ENCODE results near the gene BORCS6. TPM values are rescaled to one million over a fixed set of nuclear protein-coding genes. Genes with fewer than 3 reads are reported as not detected.

Gene BORCS6
- total and polyA plus RNA-seq, 2 of the 4 experiments (the other 2 are of a cell fraction): 2.7 to 3.3 TPM

GRCh38 chr17:8176998-8177731 lies 12.8 kb downstream of the BORCS6 start:
- Histone ChIP-seq H2BK20ac (ENCODE audit: low read depth, low read length) (no peak overlapping the region), H3K36me3 (ENCODE audit: control insufficient read depth, insufficient read depth, low read length) (no peaks in the 10 kb centered on the region), H3K4me1 (ENCODE audit: control insufficient read depth, insufficient read depth, low read length) (peaks cover 12% of the 10 kb centered on the region), H3K9me3 (ENCODE audit: control insufficient read depth, insufficient read depth, low read length) (no peaks in the 10 kb centered on the region), H2AK5ac (ENCODE audit: low read depth, low read length) (peak overlapping the region; percentile 35; the same call in 1 of the 2 replicates), H3K9ac (ENCODE audit: low read depth, low read length) (peak overlapping the region; percentile 88), H4K8ac (ENCODE audit: low read depth in 2 of 2, low read length in 2 of 2) (peak overlapping the region; percentile 98), H3K4ac (ENCODE audit: low read depth, low read length) (peak overlapping the region; percentile 81), H4K91ac (ENCODE audit: insufficient read depth, low read depth, low read length) (peak overlapping the region; percentile 82; the same call in 1 of the 2 replicates), H2BK5ac (ENCODE audit: low read depth, low read length, poor library complexity, severe bottlenecking) (no peak overlapping the region), H3K27me3 (ENCODE audit: control insufficient read depth, insufficient read depth, low read length) (no peaks in the 10 kb centered on the region), H3K27ac (ENCODE audit: insufficient read depth, low read length) (peak overlapping the region; percentile 86; the same call in 1 of the 2 replicates), H4K20me1 (ENCODE audit: insufficient read depth, low read length) (peaks cover 8% of the 10 kb centered on the region; the same call in 1 of the 2 replicates), H3K14ac (replicated peaks; ENCODE audit: low read depth, low read length) (peak overlapping the region; percentile 87; the same call in 1 of the 2 replicates), H3K23ac (ENCODE audit: low read depth, low read length) (peak overlapping the region; percentile 72; the same call in 1 of the 2 replicates), H3K56ac (ENCODE audit: extremely low read depth, insufficient read depth, low read length) (peak overlapping the region; percentile 67; the same call in 1 of the 2 replicates), H3K9me1 (ENCODE audit: insufficient read depth, low read length) (peaks cover 21% of the 10 kb centered on the region), H2BK15ac (ENCODE audit: low read depth, low read length) (no peak overlapping the region), H3K4me3 (ENCODE audit: insufficient read depth, low read depth, low read length) (0 out of 2 replicates have a peak overlapping the region, but pooled peaks have one; percentile 65), H3K18ac (ENCODE audit: low read depth, low read length) (no peak overlapping the region; the same call in 1 of the 2 replicates), H3K79me1 (ENCODE audit: low read depth in 1 of 2, low read length in 2 of 2) (peaks cover 9 to 30% of the 10 kb centered on the region in 2 experiments; a peak in 3 of 4 replicates), H2AFZ (replicated peaks; ENCODE audit: low read length, poor library complexity) (peak overlapping the region; percentile 100), H4K5ac (ENCODE audit: low read depth, low read length) (peak overlapping the region; percentile 84), H2AK9ac (replicated peaks; ENCODE audit: low read depth, low read length, poor library complexity) (peak overlapping the region; percentile 98), H3K4me2 (ENCODE audit: low read depth, low read length) (peak overlapping the region; percentile 90), H2BK120ac (ENCODE audit: low read depth, low read length) (no peak overlapping the region)
- no TSS peak for BruUV-seq (replicated peaks)
- CTCF ChIA-PET: no interaction called here
- dilution Hi-C loops (cut with HindIII; ENCODE audit: low sequenced_read_pairs, unreplicated experiment) (no loop called here), in situ Hi-C loops (cut with MboI; ENCODE audit: low sequenced_read_pairs) (no loop called here), intact Hi-C loops (cut with micrococcal nuclease) (no loop called here)
- DNase-seq (no peak), ATAC-seq (ENCODE audit: low read depth) (no peak)
- POLR2A ChIA-PET (ENCODE audit: unreplicated experiment): interaction anchor here (0.5 kb wide), 1 partner anchor 527 kb away, joined by 4 read pairs; the partner anchor contains the start of gene ATP1B2
- no peak for TF ChIP-seq FOS (IDR thresholded peaks at IDR 0.05; ENCODE audit: low read depth, low read length)
- TF ChIP-seq, protein P1, sequence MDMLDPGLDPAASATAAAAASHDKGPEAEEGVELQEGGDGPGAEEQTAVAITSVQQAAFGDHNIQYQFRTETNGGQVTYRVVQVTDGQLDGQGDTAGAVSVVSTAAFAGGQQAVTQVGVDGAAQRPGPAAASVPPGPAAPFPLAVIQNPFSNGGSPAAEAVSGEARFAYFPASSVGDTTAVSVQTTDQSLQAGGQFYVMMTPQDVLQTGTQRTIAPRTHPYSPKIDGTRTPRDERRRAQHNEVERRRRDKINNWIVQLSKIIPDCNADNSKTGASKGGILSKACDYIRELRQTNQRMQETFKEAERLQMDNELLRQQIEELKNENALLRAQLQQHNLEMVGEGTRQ (IDR thresholded peaks at IDR 0.05; ENCODE audit: low read depth, low read length): no peak
- TF ChIP-seq MAFK (IDR thresholded peaks at IDR 0.05; ENCODE audit: low read depth, low read length): no peak
- no peak for TF ChIP-seq CTCF (conservative IDR thresholded peaks at IDR 0.05; ENCODE audit: low read depth, low read length)
- no peak for TF ChIP-seq POLR2A (IDR thresholded peaks at IDR 0.05; ENCODE audit: low read depth, low read length)
- TF ChIP-seq BHLHE40 (IDR thresholded peaks at IDR 0.05; ENCODE audit: low read depth, low read length): no peak
- TF ChIP-seq, protein P2, sequence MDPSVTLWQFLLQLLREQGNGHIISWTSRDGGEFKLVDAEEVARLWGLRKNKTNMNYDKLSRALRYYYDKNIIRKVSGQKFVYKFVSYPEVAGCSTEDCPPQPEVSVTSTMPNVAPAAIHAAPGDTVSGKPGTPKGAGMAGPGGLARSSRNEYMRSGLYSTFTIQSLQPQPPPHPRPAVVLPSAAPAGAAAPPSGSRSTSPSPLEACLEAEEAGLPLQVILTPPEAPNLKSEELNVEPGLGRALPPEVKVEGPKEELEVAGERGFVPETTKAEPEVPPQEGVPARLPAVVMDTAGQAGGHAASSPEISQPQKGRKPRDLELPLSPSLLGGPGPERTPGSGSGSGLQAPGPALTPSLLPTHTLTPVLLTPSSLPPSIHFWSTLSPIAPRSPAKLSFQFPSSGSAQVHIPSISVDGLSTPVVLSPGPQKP (IDR thresholded peaks at IDR 0.05; ENCODE audit: borderline replicate concordance, low read depth, low read length): no peak
- TF ChIP-seq MAZ (IDR thresholded peaks at IDR 0.05; ENCODE audit: borderline replicate concordance, low read depth, low read length): no peak
- TF ChIP-seq MXI1 (IDR thresholded peaks at IDR 0.05; ENCODE audit: borderline replicate concordance, low read depth, low read length): no peak
- TF ChIP-seq SMC3 (IDR thresholded peaks at IDR 0.05; ENCODE audit: low read depth, low read length): no peak
- TF ChIP-seq CHD1 (IDR thresholded peaks at IDR 0.05; ENCODE audit: low read depth, low read length): no peak
- TF ChIP-seq CEBPB (IDR thresholded peaks at IDR 0.05; ENCODE audit: low read depth, low read length): no peak
- no peak for TF ChIP-seq RAD21 (IDR thresholded peaks at IDR 0.05; ENCODE audit: low read length)
- no peak for TF ChIP-seq NFE2L2 (IDR thresholded peaks at IDR 0.05; ENCODE audit: low read depth, low read length)
- 63% methylated on average over 7 of the region's 19 CpGs; no CpG with 5 or more reads in 1 of the 2 experiments for WGBS, 2 experiments (ENCODE audit: extremely low coverage in 2 of 2, insufficient read length in 1 of 2)

All from IMR-90 (cell line).